GM21723 (cell line): ENCODE measurements around the gene WNT9A.
"Not testable (repeated sequence)": the region's sequence is repeated elsewhere in the genome, so short reads cannot be mapped to it uniquely, and the experiment has no call there.

Source experiments
- ATAC-seq: cut with Tn5 transposase; IDR thresholded peaks from one replicate; pipeline ENCODE4 v1.9.1; 2021; ENCODE audit warnings: mild to moderate bottlenecking, moderate library complexity; ENCODE audit not compliant: unreplicated experiment

WNT9A gene, protein sequence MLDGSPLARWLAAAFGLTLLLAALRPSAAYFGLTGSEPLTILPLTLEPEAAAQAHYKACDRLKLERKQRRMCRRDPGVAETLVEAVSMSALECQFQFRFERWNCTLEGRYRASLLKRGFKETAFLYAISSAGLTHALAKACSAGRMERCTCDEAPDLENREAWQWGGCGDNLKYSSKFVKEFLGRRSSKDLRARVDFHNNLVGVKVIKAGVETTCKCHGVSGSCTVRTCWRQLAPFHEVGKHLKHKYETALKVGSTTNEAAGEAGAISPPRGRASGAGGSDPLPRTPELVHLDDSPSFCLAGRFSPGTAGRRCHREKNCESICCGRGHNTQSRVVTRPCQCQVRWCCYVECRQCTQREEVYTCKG

DNA sequence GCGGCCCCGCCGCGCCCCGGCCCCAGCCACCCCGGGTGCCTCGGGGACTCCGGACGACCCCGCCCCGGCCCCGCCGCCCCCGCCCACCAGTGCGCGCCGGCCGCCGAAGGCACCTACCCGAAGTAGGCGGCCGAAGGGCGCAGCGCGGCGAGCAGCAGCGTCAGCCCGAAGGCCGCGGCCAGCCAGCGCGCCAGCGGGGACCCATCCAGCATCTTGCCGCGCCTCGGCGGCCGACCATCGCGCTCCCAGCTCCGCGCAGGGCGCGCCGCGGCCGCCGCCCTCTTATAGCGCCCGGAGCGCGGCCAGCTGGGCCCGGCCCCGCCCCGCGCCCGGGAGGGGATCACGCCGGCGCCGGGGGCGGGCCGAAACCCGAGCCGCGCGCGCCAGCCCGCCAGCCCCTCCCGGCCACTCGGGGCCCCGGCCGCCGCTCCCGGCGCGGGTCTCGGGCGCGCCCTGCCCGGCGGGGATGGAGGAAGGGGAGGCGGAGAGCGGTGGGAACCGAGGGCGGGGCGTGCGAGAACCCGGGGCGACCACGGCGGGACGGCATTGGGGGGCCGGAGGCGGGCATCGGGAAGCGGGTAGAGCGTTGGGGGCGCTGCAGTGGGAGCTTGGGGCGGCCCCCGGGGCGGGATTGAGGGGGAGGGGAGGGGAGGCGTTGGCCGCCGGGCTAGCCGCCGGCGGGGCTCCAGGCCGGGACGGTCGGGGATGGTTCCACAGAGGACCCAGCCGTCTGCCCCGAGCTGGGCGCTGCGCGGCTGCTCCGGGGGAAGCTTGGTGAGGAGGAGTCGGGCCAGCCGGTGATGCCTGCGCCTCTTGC, at the start of gene WNT9A:
Gene WNT9A, minus strand, starts transcription at position 257 of the 817 bp plus-strand sequence. Its CDS starts 45 bp downstream, at position 212.
- ATAC-seq = peak; percentile 46

DNA sequence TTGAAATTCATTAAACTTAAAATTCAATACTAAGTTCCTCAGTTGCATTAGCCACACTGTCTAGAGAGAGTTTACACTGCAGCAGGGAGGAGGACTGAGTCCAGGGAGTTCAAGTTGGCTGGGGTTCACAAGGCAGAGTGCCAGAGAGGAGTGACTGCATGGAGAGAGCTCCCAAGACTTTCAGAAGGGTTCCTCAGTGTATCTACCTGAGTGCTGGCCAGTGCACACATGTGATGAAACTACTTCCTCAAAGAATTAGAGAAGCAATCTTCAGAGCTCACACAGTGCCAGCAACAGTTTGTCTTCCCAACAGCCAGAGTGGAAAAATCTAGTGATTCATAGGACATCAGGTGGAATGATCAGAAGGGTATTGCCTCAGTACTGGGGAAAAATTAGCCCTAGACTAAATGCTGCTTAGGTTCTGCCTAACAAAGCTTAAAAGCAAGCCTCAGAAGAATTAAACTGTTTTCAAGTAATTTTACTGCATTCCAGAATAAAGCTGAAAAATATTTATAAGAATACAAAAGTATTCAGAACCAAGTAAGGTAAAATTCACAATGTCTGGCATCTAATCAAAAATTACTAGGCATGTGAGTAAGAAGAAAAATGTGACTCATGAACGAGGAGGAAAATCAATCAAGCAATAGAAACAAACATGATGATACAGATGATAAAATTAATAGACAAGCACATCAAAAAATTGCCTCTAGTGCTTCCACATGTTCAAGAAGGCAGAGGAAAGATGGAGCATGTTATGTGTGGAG, 48.6 kb upstream of the WNT9A start:
- ATAC-seq = no peak

DNA sequence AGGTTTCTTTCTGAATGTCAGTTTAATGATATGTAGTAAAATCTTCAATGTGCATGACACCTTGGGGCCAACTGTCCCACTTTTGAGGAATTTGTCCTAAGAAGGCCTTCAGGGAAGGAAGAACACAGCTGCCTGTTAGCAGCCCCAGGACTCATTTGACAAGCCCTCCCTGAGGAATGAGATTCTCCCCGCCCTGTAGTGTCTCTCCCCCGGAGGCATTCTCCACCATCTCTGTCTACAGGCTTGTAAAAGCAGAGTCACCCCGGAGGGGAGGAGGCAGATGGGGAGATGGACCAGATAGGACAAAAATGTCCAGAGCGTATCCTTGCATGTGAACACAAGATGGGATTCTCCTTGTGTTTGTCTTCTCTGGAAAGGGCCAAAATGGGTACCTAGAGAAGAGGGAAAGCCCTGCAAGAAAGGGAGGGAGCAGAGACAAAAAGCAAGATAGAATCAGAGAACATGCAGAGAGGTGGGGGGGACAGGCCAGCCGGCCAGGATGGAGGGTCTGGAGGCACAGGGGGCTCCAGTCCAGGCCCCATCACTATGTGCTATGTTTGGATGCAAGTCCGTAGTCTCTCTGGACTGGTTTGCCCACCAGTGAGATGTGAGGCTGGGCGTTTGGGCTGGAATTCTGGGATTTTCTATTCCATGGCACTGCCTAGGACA, 47.0 kb upstream of the WNT9A start:
- ATAC-seq = no peak

DNA sequence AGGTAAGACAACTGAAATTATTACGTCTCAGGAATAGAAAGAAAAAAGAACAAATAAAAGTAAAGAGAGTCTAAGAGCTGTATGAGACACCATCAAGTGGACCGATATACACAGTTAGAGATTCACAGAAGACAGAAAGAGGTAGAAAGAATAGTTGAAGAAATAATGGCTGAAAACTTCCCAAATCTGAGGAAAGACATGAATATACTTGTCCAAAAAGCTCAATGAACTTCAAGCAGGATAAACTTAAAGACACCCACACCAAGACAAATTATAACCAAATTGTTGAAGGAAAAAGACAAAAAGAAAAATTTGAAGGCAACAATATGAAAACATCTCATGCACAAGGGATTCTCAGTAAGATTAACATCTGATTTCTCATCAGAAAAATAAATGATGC, 39.4 kb upstream of the WNT9A start:
- ATAC-seq = no peak

DNA sequence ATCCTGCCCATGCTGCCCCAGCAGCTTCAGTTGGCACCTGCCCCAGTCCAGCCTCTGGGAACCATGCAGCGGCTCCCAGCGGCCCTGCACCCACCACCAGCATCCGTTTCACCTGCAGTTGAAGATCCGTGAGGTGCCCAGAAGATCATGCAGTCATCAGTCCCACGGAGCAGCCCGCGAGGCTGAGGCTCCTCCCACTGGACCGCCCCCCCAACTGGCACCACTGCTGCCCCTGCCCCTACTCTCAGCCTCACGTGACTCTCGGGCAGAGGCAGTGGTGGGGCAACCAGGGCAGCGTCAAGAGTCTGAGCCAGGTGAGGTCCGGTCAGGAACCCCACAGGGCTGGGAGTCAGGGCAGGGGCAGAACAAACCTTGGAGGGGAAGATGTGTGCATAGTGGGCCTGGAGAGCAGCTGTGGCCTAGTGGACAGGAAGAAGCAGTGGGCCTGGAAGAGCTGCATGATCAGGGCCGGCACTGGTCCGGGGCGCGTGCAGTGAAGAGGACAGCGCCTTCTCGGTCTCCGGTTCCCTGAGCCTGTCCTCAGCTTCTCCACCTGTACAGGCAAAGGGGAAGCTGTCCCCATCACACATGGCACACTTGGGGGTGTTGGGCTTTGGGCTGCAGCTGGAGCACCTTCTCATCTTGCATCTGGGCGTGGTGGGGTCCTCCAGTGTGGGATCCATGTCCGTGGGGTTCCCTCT, 28.0 kb upstream of the WNT9A start:
- ATAC-seq = not testable (repeated sequence)

DNA sequence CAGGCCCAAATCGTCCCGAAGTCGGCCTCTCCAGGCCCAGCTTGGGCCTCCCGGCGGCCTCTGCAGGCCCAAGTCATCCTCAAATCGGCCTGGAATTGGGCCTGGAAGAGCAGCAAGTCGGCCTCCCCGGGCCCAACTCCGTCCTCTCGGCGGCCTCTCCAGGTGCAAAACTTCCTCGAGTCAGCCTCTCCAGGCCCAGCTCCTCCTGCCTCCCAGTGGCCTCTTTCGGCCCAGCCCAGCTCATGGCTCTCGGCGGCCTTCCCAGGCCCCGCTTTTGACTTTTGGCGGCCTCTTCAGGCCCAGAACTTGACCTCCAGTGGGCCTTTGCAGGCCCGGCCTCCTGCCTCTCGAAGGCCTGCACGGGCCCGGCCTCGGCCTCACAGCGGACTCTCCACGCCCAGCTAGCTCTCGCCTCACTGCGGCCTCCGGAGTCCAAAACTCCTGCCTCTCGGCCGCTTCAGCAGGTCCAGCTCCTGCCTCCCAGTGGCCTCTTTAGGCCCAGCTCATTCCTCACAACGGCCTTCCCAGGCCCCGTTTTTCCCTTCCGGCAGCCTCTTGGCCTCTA, 26.1 kb upstream of the WNT9A start:
- not testable (repeated sequence) for ATAC-seq

DNA sequence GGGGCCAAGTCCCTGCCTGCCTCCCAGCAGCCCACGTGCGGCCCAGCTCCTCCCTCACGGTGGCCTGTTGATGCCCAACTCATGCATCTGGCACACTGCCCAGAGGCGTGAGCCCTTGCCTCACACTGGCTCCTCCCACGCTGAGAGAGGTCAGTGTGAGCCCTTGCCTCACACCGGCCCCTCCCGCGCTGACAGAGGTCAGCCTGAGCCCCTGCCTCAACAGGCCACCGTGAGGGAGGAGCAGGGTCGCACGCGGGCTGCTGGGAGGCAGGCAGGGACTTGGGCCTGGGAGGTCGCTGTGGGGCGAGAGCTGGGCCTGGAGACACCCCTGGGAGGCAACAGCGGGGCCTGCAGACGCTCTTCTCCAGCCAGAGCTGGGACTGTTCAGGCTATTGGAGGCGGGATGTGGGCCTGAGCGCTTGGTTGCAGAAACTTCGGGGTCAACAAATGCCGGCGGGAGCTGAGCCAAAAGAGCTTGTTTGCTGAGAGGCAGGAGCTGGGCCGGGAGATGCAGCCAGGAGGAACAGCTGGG, 25.2 kb upstream of the WNT9A start:
- ATAC-seq = not testable (repeated sequence)

DNA sequence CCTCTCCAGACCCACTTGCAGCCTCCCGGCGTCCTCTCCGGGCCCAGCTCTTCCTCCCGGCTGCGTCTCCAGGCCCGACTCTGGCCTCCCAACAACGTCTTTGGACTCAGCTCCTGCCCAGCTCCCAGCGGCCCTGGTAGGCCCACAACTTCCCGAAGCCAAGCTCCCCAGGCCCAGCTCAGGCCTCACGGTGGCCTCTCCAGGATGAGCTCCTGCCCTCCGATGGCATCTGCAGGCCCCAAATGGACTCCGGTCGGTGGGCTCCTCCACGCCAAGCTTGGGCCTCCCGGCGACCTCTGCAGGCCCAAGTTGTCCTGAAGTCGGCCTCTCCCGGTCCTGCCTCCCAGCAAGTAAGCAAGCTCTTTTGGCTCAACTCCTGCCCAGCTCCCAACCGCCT, 24.5 kb upstream of the WNT9A start:
- not testable (repeated sequence) for ATAC-seq

DNA sequence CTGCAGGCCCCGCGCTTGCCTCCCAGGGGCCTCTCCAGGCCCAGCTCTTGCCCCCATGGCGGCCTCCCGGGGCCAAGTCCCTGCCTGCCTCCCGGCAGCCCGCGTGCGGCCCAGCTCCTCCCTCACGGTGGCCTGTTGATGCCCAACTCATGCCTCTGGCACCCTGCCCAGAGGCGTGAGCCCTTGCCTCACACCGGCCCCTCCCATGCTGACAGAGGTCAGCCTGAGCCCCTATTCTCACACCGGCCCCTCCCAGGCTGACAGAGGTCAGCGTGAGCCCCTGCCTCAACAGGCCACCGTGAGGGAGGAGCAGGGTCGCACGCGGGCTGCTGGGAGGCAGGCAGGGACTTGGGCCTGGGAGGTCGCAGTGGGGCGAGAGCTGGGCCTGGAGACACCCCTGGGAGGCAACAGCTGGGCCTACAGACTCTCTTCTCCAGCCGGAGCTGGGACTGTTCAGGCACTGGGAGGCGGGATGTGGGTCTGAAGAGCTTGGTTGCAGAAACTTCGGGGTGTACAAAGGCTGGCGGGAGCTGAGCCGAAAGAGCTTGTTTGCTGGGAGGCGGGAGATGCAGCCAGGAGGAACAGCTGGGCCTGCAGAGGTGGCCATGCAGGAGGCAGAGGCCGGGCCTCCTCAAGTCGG, 24.0 kb upstream of the WNT9A start:
- ATAC-seq = not testable (repeated sequence)

DNA sequence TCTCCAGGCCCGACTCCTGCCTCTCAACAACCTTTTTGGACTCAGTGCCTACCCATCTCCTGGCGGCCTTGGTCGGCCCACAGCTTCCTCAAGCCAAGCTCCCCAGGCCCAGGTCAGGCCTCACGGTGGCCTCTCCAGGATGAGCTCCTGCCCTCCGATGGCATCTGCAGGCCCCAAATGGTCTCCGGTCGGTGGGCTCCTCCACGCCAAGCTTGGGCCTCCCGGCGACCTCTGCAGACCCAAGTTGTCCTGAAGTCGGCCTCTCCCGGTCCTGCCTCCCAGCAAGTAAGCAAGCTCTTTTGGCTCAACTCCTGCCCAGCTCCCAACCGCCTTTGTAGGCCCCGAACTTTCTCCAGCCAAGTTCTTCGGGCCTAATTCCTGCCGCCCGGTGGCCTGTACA, 23.5 kb upstream of the WNT9A start:
- ATAC-seq = not testable (repeated sequence)

DNA sequence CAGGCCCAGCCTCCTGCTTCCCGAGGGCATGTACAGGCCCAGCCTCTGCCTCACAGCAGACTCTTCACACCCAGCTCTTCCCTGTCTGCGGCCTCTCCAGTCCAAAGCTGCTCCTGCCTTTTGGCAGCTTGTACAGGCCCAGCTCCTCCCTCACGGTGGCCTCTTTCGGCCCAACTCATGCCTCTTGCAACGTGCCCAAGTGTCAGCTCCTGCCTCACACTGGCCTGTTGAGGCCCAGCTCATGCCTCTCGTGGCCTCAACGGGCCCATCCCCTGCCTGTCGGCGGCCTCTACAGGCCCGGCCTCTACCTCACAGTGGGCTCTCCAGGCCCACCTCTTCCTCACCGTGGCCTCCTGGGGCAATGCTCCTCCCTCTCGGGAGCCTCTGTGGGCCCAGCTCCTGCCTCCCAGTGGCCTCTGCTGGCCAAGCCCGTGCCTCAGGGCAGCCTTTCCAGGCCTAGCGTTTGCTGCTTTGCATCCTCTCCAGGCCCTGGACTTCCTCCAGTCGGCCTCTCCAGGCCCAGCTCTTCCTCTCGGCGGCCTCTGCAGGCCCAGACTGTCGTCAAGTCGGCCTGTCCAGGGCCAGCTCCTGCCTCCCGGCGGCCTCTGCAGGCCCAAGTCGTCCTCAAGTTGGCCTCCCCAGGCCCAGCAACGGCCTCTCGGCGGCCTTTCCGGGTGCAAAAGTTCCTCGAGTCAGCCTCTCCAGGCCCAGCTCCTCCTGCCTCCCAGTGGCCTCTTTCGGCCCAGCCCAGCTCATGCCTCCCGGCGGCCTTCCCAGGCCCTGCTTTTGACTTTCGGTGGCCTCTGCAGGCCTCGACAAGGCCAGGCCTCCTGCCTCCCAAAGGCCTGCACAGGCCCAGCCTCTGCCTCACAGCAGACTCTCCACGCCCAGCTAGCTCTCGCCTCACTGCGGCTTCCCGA, 22.6 kb upstream of the WNT9A start:
- ATAC-seq = not testable (repeated sequence)

DNA sequence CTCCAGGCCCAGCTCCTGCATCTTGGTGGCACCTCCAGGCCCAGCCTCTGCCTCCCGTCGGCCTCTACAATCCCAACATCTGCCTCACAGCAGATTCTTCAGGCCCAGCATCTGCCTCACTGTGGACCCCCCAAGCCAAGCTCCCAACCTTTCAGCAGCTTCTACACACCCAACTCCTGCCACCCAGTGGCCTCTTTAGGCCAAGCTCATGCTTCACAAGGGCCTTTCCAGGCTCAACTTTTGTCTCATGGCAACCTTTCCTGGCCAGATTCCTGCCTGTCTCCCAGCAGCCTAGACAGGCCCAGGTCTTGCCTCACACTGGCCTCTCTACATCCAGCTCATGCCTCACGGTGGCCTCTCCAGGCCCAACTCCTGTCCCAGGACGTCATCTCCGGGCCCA, 20.1 kb upstream of the WNT9A start:
- ATAC-seq = not testable (repeated sequence)

DNA sequence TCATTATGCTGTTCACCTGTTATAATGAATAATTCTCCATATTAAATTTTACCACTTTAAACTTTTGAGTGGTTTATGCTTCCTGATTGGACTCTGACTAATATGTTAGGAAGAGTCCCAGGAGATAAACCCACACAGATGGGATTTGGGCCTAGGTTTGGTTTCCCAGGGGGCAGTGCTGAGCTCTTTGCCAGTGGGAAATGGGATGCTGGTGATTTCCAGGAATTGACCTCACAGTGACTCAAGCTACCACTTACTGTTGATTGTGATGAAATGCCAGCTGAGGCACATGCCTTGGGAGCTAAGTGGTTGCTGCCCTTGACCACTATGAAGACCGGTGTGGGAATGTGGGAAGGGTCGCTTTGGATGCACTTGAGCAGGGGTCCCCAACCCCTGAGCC, 19.0 kb upstream of the WNT9A start:
- ATAC-seq = not testable (repeated sequence)

DNA sequence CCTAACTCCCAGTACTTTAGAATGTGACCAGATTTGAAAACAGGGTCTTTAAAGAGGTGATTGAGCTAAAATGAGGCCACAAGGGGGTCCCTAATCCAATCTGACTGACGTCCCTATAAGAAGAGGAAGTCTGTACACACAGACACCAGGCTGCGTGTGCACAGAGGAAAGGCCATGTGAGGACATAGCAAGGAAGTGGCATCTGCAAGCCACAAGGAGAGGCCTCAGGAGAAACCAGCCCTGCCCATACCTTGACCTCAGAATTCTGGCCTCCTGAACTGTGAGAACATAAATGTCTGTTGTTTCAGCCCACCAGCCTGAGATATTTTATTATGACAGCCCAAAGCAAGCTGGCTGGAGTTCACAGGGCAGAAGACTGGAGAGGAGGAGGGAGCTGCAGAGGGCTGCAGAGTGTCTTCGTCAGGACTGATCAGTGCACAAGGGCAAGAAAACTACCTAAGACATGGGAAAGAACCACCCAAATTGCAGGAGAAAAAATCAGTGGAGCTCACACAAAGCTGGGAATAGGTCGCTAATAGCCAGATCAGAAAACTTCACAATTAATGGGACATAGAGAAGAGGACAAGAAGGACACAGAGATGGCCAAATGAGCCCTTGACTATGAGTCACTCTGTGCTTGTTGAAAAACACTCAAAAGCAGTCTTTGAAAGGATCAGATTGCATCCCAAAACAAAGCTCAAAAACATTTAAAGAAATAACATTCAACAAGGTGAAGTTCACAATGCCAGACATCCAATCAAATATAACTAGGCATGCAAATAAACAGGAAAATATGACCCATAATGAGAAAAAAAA, 14.1 kb upstream of the WNT9A start:
- no peak for ATAC-seq

DNA sequence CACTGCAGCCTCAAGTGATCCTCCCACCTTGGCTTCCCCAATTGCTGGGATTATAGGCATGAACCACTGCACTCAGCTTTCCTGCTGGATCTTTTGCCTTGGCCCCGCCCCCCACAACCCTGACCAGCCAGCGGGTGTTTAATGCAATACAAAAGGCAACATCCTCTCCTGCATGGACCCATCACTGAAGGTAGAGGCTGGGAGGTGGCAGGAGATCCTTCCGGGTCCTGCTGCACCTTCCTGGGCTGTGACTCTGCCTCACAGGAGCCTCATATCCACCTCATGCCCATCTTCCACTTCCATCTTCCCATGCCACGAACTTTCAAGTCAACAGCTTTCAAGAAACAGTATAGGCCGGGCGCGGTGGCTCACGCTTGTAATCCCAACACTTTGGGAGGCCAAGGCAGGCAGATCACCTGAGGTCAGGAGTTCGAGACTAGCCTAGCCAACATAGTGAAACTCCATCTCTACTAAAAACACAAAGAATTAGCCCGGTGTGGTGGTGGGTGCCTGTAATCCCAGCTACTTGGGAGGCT, 11.7 kb upstream of the WNT9A start:
- no peak for ATAC-seq

DNA sequence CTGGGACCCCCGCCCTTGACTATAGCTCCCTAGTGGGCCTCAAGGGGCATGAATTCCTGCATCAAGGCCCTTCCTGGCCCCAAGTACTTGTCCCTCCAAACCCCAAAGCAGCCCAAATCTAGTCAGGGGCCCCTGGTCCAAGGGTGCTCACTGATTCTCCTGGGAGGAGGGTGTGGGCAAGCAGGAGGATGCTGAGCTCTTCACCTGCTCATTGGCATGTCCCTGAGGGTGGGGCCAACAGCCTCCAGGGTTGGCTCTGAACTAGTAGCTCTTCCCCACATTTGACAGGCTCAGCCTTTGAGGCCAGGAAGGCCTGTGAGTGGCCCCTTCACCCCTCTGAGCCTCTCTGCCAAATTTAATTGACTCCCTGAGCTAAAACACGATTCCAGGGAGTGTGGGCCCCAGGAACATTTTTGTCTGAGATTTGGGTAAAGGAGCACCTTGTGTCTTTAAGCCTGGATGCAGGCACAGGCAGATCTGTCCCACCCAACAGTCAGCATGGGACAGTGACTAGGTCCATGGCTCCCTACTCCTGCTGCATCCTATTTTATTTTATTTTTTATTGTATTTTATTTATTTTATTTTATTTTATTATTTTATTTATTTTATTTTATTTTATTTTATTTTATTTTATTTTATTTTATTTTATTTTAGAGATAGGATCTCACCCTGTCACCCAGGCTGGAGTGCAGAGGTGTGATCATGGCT, 11.0 kb upstream of the WNT9A start:
- no peak for ATAC-seq
